Stimulated activated CD8-positive, alpha-beta memory T cell treated with anti-CD3 and anti-CD28 coated beads, Interleukin-15, amount 100 ng/mL, for 48 hours (primary cell): ENCODE measurements around the gene SEPTIN5.
"Not testable (repeated sequence)": the region's sequence is repeated elsewhere in the genome, so short reads cannot be mapped to it uniquely, and the experiment has no call there.

Source experiments
- DNase-seq, 2 donors: peaks; one replicate each; pipeline ENCODE4 v3.0.0-alpha.2; 2020; ENCODE audit warnings: low read depth in 2 of 2

SEPTIN5 gene

GRCh38 chr22:19714312-19715187, at the start of gene SEPTIN5:
Gene SEPTIN5 (plus strand): TSS chr22:19714503. CDS start chr22:19714589, 86 bp downstream.
- DNase-seq = no peak

DNA sequence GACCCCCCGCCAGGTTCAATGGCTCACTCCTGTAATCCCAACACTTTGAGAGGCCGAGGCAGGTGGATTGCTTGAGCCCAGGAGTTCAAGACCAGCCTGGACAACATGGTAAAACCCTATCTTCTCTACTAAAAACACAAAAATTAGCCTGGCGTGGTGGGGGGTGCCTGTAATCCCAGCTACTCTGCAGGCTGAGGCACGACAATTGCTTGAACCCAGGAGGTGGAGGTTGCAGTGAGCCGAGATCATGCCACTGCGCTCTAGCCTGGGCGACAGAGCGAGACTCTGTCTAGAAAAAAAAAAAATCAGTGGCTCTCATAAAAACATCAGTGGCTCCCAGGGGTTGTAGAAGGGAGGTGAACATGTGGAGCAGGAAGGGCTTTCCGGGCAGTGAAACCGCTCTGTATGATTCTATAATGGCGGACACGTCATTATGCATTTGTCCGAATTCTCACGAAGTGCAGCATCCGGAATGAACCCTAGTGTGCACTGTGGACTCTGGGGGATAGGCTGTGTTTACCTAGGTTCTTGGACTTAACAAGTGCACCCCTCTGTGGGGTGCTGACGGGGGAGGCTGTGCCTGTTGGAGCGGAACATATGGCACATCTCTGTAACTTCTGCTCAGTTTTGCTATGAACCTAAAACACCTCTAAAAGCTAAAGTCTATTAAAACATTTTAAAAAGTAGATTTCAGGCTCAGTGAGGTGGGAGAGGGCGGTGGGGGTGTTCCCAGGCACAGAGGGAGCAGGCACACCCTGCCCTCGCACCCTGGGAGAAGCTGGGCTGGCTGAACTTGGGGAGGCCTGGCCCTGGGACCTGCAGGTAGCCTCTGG, 49.1 kb upstream of the SEPTIN5 start:
- DNase-seq = no peak

- no peak for DNase-seq
Measured at GRCh38 chr22:19665784-19666672, 48.3 kb upstream of the SEPTIN5 start.

DNA sequence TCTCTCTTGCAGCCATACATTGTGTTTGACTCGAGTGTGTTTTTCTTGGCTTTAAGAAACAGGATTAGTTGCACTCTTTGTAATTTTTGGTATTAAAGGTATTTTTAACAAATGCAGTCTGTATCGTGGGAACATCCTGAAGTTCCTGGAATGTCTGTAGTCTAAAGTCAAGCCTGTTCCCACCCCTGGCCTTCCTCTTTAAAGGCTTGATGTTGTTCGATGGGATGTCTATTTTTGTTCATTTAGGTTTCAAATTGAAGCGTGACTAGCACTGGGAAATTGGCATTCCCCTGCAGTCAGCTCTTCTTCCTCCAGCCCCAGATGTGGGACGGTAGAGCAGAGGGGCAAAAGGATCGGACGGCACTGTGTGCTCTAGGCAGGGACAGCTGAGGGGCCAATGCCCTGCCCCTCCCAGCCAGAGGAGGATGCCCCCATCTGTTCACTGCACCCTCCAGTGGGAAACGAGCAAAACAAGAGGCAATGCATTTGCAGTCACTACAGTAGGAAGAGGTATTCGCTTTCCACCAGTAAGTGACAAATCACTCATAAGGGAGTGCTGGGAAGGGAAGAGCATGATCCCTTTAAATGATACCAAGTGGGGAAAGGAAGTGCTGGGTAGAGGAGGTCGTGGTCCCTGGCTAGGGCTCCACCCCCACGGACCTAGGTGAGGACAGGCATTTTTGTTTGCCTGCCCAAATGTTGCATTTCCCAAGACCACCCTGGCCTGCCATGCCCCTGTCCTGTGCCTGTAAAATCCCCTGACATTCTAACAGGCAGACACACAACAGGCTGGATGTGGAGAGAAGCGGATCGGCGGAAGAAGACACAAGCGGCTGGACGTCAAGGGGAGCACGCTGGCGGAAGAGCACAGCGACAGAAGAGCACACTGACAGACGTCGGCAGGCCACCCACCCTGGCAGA, 47.4 kb upstream of the SEPTIN5 start:
- DNase-seq = no peak

- no peak for DNase-seq
Measured at GRCh38 chr22:19667872-19668740, 46.2 kb upstream of the SEPTIN5 start.

GRCh38 chr22:19668748-19669147, 45.6 kb upstream of the SEPTIN5 start:
- no peak for DNase-seq

DNA sequence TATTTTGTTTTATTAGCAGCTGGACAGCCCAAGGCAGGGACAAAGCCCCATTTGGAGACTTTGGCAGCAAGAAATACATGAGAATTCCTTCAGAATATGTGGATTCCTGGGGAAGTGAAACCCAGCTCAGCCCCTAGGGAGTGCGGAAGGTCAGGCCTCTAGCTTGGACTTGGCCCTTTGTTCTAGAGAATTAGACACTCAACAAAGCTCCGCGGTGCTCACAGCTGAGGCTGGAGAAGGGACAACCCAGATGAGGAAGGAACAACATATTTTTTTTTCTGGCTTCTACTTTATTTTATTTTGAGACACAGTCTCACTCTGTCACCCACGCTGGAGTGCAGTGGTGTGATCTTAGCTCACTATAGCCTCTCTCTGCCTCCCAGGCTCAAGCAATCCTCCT, 44.7 kb upstream of the SEPTIN5 start:
- DNase-seq = no peak

- DNase-seq = no peak
Measured at GRCh38 chr22:19671316-19671715, 43.0 kb upstream of the SEPTIN5 start.

DNA sequence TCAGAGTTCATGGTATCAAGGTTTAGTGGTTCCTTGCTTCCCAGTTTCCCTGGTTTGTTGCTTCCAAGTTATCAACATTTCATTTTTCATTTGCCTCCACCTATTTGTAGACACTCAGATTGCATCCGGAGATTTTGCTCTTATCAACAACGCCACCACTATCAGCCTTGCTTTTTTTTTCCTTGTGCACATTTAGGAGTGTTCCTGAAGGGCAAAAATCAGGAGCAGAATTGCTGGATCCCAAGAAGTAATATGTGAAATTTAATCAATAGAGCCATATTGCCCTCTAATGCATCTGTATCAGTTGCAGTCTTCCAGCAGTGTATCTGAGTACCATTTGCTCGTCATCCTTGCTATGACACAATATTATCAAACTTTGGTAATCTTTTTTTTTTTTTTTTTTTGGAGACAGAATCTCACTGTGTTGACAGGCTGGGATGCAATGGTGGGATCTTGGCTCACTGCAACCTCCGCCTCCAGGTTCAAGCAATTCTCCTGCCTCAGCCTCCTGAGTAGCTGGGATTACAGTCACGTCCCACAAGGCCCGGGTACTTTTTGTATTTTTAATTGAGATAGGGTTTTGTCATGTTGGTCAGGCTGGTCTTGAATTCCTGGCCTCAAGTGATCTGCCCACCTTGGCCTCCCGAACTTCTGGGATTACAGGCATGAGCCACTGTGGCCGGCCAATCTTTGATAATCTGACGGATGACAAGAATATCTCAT, 42.1 kb upstream of the SEPTIN5 start:
- DNase-seq = no peak

- DNase-seq = no peak
Measured at GRCh38 chr22:19673660-19674059, 40.6 kb upstream of the SEPTIN5 start.

DNA sequence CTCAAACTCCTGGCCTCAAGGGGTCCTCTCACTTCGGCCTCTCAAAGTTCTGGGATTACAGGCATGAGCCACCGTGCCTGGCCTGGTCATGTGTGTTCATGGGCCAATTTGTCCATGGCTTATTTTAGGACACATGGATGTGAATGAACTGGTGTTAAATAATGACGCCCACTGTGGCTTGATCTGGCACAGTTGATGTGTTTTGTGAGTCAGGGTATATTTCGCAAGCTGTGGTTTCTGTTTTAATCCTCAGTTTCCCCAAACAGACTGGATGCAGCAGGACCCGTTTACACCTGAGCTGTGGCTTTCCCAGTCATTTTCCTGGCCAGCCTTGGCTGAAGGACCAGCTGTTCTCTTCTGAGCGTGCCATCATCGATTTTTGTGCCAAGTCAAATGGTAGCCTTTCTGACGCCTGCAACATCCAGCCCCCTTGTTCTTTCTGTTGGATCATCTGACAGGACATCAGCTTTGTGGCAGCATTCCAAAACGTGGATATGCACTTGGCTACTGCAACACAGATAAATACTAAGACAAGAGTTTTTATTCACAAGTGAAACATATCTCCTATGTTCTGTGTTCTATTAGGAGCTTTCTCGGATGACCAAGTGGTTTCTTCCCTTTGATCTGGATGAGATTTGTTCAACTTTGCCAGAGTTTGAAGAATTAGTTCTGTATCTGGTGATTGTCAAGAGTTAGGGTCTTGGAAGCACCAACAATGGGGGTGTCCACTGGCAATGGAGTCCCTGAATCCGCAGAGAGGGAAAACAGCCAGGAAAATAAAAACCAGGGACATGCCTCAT, 40.0 kb upstream of the SEPTIN5 start:
- DNase-seq = no peak

DNA sequence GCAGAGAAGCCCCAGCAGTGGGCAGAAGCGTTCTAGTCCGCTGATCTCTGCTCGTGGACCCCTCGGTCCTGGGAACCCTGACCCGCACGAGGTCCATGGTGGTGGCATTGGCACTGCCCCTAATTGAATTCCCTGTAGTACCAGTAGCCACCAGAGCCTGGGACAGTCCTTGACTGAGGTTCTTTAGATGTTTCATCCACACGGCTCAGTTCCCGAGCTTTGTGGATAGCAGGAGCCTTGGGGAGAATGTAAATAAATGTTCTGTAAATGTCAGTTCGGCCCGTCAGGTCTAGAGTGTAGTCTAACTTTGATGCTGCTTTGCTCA, 39.4 kb upstream of the SEPTIN5 start:
- DNase-seq = no peak

GRCh38 chr22:19675428-19675827, 38.9 kb upstream of the SEPTIN5 start:
- DNase-seq = no peak

DNA sequence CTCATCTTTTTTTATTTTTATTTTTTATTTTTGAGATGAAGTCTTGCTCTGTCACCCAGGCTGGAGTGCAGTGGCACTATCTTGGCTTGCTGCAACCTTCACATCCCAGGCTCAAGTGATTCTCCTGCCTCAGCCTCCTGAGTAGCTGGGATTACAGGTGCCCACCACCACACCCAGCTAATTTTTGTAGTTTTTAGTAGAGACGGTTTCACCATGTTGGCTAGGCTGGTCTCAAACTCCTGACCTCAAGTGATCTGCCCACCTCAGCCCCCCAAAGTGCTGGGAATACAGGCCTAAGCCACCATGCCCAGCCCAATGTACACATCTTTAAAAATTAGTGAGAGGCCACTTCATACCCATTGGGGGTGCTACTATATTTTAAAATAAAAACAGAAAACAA, 37.9 kb upstream of the SEPTIN5 start:
- DNase-seq = not testable (repeated sequence)

DNA sequence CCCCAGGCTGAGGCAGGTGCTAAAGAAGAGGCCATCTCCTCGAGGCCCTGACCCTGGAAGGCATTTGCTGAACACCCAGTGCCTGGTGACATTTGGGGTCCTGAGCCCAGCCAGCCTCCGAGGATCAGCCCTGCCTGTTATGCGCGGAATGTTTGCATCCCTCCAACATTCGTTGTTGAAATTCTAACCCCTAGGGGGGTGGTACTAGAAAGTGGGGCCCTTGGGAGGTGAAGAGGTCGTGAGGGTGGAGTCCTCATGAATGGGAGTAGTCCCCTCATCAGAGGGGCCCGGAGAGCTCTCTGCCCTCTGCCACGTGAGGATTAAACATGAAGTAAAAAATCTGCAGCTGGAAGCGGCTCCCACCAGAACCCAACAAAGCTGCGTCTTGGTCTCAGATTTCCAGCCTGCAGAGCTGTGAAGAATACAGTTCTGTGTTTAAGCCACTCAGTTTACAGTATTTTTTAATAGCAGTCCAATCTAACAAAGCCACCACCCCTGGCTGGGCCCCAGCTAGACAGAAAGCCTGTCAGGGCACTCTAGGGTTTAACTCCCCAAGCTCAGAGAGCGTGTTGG, 35.3 kb upstream of the SEPTIN5 start:
- no peak for DNase-seq

DNA sequence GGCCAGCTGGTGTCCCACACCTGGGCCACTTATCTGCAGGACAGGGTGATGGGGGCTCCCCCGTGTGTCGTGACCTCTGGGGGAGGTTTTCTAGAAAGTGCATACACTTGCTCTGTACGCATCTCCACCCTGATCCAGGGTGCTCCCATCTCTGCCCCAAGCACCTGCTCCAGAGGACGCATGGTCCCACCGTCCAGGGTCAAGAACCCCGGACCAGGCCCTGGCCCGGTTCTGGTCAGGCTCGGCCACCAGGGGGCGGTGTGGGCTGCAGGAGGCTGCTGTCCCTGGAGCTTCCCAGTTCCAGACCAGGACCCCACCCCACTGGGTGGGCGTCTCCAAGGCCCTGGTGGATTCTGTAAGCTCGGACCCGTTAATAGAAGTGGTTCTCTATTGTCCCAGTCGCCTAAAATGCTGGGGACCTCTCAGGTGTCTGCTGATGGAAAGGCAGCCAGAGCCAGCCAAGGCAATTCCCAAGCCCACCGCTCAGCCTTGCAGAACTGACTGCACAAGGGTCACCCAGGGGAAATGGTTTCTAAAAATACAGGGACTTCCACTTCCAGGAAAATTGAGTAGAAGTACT, 34.7 kb upstream of the SEPTIN5 start:
- peak in 1 of 2 donors; percentile 4 for DNase-seq

GRCh38 chr22:19680287-19680881, 33.9 kb upstream of the SEPTIN5 start:
- DNase-seq = no peak
